ENCODE measurements around the gene HMOX2. TPM values are rescaled to one million over a fixed set of nuclear protein-coding genes. Genes with fewer than 3 reads are reported as not detected.

HMOX2 gene
- total RNA-seq, 1 experiment from 2014 or later, result 24.2 TPM

DNA sequence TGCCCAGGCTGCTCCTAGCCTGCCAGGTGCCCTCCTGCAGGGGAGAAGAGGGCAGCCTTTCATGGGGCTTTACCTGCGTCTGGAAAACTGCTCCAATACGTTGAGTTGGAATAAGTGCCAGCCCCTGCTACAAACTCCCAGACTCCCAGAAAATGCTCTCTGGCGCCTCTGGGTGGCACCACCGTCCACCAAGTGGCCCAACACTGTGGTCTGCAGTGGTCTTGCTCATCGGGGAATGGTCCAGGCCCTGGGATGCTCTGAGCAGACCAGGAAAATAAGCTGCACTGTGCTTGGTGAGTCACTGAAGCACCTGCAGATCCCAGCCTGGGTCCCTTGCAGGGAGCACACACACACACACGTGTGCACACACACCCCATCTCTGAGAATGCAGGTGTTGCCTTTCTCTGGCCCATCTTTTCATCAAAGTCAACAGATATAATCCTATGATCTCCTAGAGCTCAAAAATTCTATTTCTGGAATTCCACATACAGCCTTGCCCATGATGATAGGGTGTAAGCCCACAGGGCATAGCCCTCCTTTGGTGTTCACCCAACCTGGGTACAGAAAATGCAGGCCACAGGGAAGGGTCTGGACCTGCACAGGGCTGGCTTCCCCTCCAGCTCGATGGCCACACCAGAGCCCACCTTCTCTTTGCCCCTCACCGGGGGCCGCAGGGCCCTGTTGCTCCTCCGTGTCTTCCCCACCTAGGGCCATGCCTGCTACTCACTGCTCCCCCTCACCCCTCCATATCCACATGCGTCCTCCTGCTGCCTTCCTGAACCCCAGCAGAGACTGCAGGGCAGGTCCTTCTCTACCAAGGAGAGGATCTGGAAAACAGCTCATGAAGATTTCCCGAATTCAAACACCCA, 41.8 kb downstream of the HMOX2 start:
- Histone ChIP-seq H3K27ac (no peak overlapping the region), H3K9me3 (replicated peaks) (no peaks in the 10 kb centered on the region), H3K27me3 (no peaks in the 10 kb centered on the region), H3K4me1 (peaks cover 15% of the 10 kb centered on the region), H3K36me3 (no peaks in the 10 kb centered on the region), H3K4me3 (no peak overlapping the region)
- peak; percentile 61 to 71 for DNase-seq

DNA sequence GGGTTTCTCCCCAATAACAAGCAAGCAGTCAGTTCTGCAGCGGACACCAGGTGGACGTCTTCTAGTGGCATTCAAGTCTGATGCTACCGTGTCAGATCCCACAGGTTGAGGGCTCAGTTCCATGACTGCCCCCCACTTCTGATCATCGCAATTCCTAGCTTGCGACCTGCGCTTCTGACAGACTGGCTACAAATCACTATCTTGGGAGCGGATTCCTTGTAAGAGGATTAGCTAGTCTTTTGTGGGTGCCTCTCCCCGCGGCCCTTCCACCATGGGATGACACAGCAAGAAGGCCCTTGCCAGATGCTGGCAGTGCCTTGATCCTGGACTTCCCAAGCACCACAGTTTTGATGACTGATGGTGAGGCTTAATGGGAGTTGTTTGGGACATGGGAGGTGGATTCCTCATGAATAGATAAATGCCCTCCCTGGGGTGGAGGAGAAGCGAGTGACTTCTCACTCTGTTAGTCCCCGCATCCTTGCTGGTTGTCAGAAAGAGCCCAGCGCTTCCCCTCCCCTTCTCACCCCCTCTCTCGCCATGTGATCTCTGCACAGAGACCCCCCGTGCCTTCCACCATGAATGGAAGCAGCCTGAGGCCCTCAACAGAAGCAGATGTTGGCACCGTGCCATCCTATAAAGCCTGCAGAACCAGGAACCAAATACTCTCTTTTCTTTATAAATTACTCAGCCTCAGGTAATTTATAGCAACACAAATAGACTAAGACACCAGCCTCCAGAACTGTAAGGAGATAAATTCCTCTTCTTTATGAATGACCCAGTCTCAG, 43.3 kb downstream of the HMOX2 start:
- Histone ChIP-seq H3K4me3 (no peak overlapping the region), H3K27ac (no peak overlapping the region), H3K4me1 (peaks cover 24% of the 10 kb centered on the region), H3K36me3 (no peaks in the 10 kb centered on the region), H3K27me3 (no peaks in the 10 kb centered on the region), H3K9me3 (replicated peaks) (no peaks in the 10 kb centered on the region)
- DNase-seq, result no peak

DNA sequence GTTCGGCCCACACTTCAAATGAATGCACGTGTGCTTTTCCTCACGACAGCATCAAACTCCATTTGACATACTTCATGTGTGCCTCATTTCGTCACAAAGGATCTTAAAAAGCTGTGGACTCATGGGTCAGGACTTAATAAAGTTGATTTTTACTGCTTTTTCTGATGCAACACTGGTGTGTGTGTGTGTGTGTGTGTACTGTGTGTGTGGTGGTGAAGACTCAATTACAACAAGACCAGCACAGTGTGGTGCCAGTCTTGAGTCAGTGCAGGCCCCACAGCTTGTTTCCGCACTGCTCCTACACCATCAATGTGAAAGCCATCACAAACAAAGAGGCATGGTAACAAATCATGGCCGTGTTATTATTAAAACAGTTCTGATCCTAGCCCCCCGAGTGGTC, 44.7 kb downstream of the HMOX2 start:
- Histone ChIP-seq H3K36me3 (no peaks in the 10 kb centered on the region), H3K9me3 (replicated peaks) (no peaks in the 10 kb centered on the region), H3K4me1 (peaks cover 24% of the 10 kb centered on the region), H3K27me3 (no peaks in the 10 kb centered on the region), H3K27ac (no peak overlapping the region), H3K4me3 (no peak overlapping the region)
- no peak for DNase-seq

DNA sequence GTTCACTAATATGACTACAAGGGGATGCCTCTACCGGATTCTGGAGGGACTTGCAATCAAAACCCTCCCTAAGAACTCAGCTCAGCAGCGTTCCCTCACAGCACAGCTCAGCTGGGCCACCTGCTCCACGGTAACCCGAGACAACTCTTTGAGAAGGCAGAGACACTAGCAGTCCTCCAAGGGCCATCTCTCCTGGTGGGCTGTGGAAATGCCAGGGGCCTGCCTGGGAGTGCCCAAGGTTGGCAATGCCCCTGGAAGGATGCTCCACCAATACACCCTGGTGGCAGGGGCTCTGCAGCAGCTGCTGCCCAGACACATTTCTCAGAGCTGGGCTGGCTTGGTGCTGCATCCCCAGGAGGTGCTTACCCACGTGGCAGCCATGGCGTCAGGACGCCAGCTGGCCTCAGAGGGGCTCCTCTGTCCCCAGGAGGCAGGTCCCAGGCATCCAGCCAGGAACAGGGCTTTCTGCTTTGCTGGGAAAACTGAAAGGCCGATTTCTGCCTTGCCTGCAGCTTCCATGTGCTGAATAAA, 45.9 kb downstream of the HMOX2 start:
- Histone ChIP-seq H3K27me3 (no peaks in the 10 kb centered on the region), H3K4me1 (peaks cover 24% of the 10 kb centered on the region), H3K36me3 (no peaks in the 10 kb centered on the region), H3K9me3 (replicated peaks) (no peaks in the 10 kb centered on the region), H3K4me3 (no peak overlapping the region), H3K27ac (peak overlapping the region; percentile 74)
- DNase-seq, result peak; percentile 89 to 92

DNA sequence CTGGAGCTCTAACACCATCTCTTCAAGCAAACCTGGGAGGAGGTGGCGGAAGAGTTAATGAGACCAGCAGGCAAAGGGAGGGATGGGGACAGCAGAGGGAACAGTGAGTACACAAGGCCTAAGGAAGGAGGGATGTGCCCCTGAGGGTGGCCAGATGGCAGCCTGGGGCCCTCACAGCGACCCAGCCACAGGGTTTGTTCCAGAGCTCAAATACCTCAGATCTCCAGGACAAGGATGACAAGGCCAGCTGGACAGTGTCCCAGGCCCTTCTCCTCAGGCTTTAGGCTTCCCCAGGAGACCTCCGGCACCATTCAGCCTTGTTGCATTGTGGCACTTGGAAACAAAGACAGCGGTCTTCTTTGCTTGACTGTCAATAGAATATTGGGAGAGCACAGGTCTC, 47.5 kb downstream of the HMOX2 start:
- Histone ChIP-seq H3K27ac (peak overlapping the region; percentile 74), H3K4me3 (no peak overlapping the region), H3K9me3 (replicated peaks) (no peaks in the 10 kb centered on the region), H3K27me3 (no peaks in the 10 kb centered on the region), H3K4me1 (peaks cover 29% of the 10 kb centered on the region), H3K36me3 (no peaks in the 10 kb centered on the region)
- DNase-seq, result no peak

DNA sequence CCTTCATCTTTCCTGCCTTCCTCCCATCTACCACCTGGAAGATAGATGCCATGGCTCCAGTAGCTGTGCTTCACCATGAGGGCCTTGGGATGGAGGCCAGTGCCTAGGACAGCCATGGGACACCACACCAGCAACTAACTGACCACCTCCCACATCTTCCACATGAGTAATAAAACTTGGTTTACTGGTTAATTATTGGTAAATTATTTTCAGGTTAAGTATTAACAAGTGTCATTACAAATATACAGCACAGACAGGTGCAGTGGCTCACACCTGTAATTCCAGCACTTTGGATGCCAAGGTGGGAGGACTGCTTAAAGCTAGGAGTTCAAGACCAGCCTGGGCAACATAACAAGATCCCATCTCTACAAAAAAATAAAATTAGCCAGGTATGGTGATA, 48.4 kb downstream of the HMOX2 start:
- H3K4me1 ChIP-seq, result peaks cover 30% of the 10 kb centered on the region
- H3K9me3 ChIP-seq (replicated peaks), result no peaks in the 10 kb centered on the region
- H3K4me3 ChIP-seq, result no peak overlapping the region
- H3K27ac ChIP-seq, result no peak overlapping the region
- no peaks in the 10 kb centered on the region for H3K27me3 ChIP-seq
- no peak for DNase-seq
- H3K36me3 ChIP-seq, result no peaks in the 10 kb centered on the region

DNA sequence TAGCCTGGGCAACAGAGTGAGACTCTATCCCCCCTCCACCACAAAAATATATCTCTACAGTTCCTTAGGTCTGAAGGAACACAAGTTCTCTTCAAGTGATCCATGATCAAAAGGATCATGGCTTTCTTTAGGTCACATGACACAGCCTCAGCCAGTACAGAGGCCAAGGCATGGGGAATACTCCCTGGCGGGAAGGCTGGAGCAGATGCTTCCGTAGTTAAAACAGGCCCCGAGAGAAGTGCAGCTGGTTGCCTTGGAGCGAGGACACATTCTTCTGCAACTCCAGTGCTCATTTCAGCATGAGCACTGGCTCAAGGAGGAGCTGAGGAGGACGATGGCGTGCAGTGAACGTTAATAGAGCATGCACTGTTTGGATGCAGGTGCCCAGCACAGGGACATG, 48.9 kb downstream of the HMOX2 start:
- Histone ChIP-seq H3K36me3 (no peaks in the 10 kb centered on the region), H3K27ac (no peak overlapping the region), H3K27me3 (no peaks in the 10 kb centered on the region), H3K4me1 (peaks cover 35% of the 10 kb centered on the region), H3K9me3 (replicated peaks) (no peaks in the 10 kb centered on the region), H3K4me3 (no peak overlapping the region)
- DNase-seq, result no peak

DNA sequence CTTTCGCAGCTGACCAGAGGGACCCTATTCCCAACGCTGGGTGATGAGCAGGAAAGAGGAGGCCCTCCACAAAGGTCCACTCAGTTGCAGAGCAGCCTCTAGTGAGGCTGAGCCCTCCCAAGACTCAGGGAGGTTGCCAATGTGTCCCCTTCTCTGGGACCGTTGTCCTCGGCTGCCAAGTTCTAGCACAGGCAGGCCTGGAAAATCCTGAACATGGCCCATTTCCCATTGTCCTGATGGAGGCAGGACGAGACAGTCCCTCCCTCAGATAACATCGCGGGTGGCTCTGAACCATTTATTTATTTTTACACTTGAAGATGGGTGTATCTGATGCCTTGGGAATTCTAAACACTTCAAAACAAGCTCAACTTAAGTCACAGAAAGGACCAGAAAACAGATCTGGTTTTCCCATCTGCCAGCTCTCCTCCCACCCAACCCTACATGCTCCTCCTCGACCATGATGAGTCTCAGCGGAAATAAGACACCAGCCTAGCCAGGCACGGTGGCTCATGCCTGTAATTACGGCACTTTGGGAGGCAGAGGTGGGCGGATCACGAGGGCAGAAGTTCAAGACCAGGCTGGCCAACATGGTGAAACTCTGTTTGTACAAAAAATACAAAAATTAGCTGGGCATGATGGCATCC, 49.6 kb downstream of the HMOX2 start:
- H3K36me3 ChIP-seq, result no peaks in the 10 kb centered on the region
- peaks cover 37% of the 10 kb centered on the region for H3K4me1 ChIP-seq
- no peak overlapping the region for H3K4me3 ChIP-seq
- no peaks in the 10 kb centered on the region for H3K27me3 ChIP-seq
- no peak for DNase-seq
- H3K27ac ChIP-seq, result no peak overlapping the region
- H3K9me3 ChIP-seq (replicated peaks), result no peaks in the 10 kb centered on the region

DNA sequence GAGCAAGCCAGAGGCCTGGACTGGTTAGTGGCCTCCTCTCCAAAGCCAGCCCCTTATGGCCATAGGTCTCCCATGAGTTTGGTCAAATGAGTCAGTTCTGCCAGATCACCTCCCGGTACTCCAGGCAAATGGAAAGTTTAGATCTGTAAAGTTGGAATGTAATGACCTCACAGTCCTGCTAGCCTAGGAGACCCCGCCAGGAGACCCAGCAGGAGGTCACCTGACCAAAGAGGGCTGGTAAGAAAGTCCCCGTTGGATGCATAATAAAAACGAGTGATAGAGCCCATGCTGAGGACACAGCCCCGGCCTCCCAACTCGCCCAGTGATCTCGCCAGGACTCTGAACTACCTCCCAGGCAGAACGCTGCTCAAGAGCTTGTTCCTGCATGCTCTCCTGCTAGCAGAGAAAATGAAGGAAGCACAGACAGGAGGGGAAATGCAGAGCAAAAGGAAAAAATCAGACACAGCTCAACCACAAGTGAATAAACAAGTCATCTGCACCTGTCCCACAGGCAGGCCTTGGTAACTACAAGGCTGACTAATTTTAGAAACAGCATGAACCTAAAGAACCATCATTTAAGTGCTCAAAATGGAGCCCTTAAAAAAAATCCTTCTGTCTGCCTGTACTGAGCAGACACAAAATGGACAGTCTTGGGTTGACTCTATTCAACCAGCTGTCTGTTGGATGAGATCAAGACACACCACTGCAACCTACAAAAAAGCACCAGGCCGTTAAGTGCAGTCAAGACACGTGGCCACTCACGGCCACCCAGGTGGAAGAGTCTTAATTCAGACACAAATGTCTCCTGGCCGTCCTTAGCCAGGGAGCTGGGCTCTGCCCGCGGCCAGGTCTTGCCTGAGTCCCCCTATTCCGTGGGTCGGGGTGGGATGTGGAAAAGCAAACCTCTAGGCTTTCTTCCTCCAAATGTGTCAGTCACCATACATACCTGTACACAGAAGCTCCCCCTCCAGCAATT, 53.2 kb downstream of the HMOX2 start:
- Histone ChIP-seq H3K27ac (peak overlapping the region; percentile 76), H3K4me3 (peak overlapping the region; percentile 23), H3K27me3 (no peaks in the 10 kb centered on the region), H3K4me1 (peaks cover 12% of the 10 kb centered on the region), H3K36me3 (peaks cover 2% of the 10 kb centered on the region; the same call in 1 of the 2 replicates), H3K9me3 (replicated peaks) (no peaks in the 10 kb centered on the region)
- DNase-seq, result peak; percentile 71 to 81

DNA sequence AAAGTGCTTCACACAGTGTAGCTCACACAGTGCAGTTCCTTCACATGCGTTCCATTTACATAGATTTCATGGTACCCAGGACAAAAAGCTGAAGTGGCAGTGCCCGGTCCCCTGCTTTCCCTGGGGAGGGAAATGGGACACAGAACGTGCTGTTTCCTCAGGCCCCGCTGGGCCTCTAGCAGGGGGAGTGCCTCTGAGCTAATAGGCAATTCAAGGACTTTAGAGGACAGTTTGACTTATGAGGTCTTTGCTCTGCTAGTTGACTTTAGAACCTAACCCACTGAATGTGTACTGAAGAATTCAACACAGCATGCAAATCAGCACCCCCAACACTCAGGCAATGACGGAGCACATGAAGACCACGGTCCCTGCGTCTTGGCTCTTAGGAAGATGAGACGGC, 55.6 kb downstream of the HMOX2 start:
- Histone ChIP-seq H3K27ac (no peak overlapping the region), H3K4me1 (peaks cover 12% of the 10 kb centered on the region), H3K4me3 (no peak overlapping the region), H3K36me3 (peaks cover 2% of the 10 kb centered on the region; the same call in 1 of the 2 replicates), H3K27me3 (no peaks in the 10 kb centered on the region), H3K9me3 (replicated peaks) (no peaks in the 10 kb centered on the region)
- no peak for DNase-seq

DNA sequence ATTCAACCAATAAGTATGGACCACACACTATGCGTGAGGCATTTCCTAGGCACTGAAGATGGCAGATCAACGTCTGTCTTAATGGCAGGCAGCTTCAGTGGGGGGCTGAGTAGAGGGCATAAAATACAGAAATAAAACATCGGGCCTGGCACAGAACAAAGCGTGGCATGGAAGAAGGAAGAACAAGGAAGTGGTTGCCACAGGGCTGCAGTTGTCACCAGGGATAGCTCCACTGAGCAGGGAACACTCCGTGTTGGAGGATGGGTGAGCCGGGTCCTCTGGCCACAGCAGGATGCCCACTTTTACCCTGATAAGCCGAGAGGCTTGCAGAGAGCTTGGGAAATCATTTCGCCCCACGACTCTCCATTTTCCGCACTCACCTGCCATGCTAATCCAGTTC, 56.0 kb downstream of the HMOX2 start:
- H3K36me3 ChIP-seq, result peaks cover 2% of the 10 kb centered on the region; the same call in 1 of the 2 replicates

DNA sequence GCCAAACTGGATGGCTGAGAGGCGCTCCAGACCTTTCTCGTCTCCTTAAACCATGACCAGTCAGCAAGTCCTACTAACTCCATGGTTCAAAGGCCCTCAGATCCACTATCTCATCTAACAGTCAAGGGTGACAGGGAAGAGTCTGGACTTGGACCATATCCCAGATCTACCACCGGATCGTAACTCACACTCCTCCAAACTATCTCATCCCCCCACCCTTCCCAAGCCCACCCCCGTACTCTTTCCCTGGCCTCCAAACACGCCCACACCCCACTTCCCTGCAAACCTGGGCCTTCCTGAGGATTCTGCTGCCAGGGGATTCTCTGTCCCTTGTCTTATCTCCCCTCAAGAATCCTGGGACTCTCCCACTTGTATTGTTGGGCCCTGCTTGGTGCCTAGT, 57.3 kb downstream of the HMOX2 start:
- H3K4me3 ChIP-seq, result no peak overlapping the region
- H3K27ac ChIP-seq, result no peak overlapping the region
- no peaks in the 10 kb centered on the region for H3K9me3 ChIP-seq (replicated peaks)
- H3K27me3 ChIP-seq, result no peaks in the 10 kb centered on the region
- H3K4me1 ChIP-seq, result peaks cover 8% of the 10 kb centered on the region
- no peak for DNase-seq
- peaks cover 2% of the 10 kb centered on the region; the same call in 1 of the 2 replicates for H3K36me3 ChIP-seq

More for the DNA sequence above, 56.0 kb downstream of the HMOX2 start:
- no peak overlapping the region for H3K27ac ChIP-seq
- DNase-seq, result no peak
- peaks cover 12% of the 10 kb centered on the region for H3K4me1 ChIP-seq
- no peaks in the 10 kb centered on the region for H3K9me3 ChIP-seq (replicated peaks)
- H3K27me3 ChIP-seq, result no peaks in the 10 kb centered on the region
- H3K4me3 ChIP-seq, result no peak overlapping the region

DNA sequence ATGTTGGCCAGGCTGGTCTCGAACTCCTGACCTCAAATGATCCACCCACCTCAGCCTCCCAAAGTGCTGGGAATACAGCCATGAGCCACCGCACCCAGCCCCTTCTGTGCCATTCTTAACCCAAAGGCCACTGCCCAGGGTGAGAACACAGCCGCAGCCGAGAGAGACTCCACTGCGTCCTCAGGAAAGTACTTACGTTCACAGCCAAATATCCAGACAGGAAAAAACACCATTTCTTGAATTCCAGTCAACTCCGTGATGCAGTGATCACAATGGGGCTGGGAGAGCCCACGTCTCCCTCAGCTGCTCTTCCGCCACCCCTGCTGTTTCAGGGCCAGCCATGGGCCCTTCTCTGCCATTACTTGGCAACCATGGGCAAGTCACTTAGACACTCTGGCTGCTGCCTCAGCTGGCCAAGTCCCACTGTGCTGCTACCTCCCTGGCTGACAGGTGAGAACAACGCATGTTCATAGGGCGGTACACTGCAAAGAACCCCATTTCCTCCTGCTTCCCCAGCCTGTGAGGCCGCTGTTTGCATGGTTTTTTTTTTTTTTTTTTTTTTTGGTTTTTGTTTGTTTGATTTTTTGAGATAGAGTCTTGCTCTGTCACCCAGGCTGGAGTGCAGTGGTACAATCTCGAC, 58.1 kb downstream of the HMOX2 start:
- H3K27ac ChIP-seq, result no peak overlapping the region
- H3K4me3 ChIP-seq, result no peak overlapping the region
- no peak for DNase-seq
- H3K4me1 ChIP-seq, result peaks cover 8% of the 10 kb centered on the region
- H3K9me3 ChIP-seq (replicated peaks), result no peaks in the 10 kb centered on the region
- no peaks in the 10 kb centered on the region for H3K27me3 ChIP-seq
- peaks cover 2% of the 10 kb centered on the region; the same call in 1 of the 2 replicates for H3K36me3 ChIP-seq

Measured in SJCRH30 (cell line).